Esophagus muscularis mucosa (tissue), 3 donors: ENCODE data around the gene FBXO48.

ENCODE experiments used
- CTCF ChIP-seq, 3 experiments: fragments of 200-600 bp in 2 of 3; fragments of 450-650 bp in 1 of 3; sonication (generic) in 2 of 3; IDR thresholded peaks; one replicate each; pipeline ENCODE4 v1.5.1; 2017 to 2019; ENCODE audit warnings: antibody characterized with exemption in 3 of 3, mild to moderate bottlenecking in 2 of 3, moderate library complexity in 1 of 3
- POLR2A ChIP-seq: fragments of 450-650 bp; IDR thresholded peaks from one replicate; pipeline ENCODE4 v1.6.1; 2017; ENCODE audit warnings: antibody characterized with exemption, moderate library complexity, mild to moderate bottlenecking, low read depth
- POLR2AphosphoS5 ChIP-seq, 2 donors: sonication (generic); formaldehyde crosslinking; IDR thresholded peaks; one replicate each; pipeline ENCODE4 v1.6.1; 2017; ENCODE audit warnings: antibody characterized with exemption in 2 of 2

- TF ChIP-seq POLR2A (peak; percentile 10), CTCF (IDR thresholded peaks at IDR 0.05) (no peak), POLR2AphosphoS5 (IDR thresholded peaks at IDR 0.05) (peak; percentile 83 to 90)
Observed at GRCh38 chr2:68467077-68467960, at the start of gene FBXO48, which contains the start of gene APLF.
